ENCODE results near the gene CADM2.
"Not testable (repeated sequence)": the region's sequence is repeated elsewhere in the genome, so short reads cannot be mapped to it uniquely, and the experiment has no call there.

CADM2 gene

DNA sequence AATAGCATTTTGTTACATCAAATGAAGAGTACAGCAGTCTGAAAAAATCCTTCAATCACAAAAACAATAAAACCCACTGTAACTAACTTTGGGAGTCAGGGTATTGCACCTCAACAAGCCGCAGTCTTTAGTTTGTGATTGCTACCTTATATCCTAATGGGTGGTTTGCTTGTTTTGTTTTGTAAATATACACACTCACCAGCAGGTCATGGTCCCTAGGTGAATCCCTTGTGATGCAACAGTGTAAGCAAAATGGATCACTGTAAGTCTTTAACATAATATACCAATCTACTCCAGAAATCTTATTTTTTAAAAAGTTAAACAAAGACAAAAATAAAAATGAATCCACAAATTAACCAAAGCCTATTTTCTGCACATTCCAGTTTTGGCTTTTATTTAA is 749.5 kb downstream of the CADM2 start:
- not testable (repeated sequence) for DNase-seq

DNA sequence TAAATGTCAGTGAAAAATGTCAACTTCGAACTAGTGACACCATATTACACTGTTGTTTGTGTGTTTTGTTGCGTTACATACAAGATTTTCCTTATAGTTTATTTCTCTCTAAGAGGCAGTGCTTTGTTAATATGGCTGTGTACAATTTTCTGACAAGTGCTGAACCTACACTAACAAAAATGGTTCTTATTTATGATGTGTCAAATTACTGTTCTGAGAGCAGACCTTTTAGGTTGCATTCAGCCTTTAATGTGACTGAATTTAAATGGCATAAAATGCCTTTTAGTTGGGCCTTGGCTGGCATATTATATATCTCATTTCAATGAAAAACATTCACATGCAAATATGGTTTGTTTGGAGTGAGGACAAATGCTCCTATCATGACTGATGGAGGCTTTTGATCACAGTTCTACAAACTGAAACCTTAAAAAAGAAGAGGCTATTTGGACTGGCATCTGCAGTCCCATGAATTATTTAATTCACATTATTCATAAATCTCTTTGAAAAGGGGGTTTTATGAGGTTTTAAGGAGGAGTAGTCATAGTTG is 750.6 kb downstream of the CADM2 start:
- DNase-seq = no peak

DNA sequence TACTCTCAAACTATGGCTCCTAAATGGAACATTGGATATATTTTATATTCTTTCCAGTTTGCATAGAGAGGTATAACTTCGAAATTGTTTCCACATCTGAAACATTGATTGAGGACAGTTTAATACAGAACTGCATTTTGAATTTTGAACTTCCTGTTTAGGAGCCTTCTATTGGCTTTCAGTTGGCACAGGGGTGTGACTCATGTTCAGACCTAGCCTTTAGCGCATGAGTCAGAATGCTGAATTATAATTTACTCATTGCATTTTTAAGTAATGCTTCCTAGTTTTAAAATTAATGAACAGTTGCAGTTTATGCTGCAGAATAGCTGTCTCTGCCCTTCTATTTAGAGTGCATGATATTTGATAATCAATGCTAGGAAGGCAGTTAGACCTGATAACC is 751.7 kb downstream of the CADM2 start:
- no peak for DNase-seq

DNA sequence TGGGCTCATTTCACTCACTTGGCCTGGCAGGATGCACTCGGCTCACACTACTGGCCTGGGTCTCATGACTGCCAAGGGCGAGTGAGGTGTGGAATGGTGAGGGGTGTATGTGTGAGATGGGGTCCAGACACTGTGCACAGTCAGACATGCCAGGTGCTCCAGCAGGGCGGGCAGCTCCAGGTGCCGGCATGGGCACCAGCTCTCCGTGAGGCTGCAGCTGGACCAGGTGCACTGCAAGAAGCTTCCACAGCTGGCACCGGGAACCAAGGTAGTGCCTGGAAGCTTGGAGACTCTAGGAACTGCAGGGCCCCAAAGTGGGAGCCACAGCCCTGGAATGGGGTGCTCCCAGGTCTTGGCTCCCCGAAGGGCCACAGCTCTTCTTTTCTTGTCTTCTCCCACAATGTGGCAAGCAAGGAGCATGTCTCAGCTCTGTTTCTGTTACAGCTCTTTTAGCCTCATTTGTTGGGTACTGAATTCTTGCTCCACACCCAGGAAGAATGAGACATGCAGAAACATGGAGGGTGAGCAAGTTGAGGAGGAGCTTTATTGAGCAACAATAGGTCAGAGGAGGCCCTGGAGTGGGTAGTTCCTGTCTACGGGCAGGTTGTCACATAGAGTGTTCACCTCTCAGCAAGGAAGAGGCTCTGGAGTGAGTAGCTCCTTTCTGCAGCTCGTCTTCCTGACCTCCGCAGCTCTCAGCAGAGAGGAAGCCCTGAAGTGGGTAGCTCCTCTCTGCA is 762.8 kb downstream of the CADM2 start:
- no peak for DNase-seq

DNA sequence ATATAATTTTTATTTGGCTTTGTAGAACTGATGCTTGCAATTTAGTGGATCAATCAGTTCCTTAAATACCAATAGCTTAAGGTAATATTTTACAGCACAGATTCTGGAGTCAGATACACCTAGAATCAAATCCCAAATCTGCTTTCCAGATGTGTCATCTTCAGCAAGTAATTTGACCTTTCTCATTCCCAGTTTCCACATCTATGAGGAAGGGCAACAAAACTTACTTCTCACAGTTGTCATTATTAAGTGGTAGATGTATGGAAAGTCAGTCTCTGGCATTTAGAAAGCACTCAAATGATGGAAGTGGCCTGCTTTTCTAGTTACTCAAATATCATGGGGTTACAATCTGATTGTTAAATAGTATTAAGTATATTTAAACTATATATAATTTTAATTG is 767.0 kb downstream of the CADM2 start:
- DNase-seq = no peak

DNA sequence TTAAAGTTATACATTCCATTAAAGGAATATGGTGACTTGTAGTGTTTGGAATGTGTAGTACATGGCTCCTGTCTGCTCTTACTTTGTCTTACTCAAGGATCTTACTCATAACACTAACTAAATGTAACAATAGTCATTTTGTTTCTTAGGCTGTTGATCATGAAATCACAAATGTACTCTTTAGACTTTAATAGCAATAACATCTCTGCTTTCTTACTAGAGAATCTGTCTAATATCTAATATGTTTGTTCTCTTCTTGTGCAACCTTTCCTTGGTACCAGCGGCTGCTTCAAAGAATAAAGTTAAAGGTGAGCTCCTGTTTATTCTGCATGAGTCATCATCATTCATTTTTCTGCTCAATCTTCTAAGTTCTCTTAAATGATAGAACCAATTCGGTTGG is 767.5 kb downstream of the CADM2 start:
- peak; percentile 4 for DNase-seq

DNA sequence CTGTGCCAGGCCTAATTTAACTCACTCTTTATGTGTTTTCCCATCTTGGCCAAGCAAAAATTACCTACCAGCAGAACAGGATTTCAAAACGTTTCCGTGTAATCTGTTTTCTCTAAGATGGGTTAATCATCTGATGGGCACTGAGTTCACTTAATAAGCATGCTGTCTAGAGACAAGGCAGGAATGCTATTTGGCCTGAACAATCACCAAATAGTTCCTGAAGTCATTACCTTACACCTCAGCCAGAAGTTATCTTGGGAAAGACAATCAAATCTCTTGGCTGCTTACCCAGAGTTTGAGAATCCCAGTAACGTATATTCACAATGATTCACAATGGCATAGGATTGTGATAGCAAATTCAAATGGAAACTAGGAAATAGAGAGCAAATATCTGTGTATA is 779.1 kb downstream of the CADM2 start:
- peak; percentile 12 for DNase-seq

DNA sequence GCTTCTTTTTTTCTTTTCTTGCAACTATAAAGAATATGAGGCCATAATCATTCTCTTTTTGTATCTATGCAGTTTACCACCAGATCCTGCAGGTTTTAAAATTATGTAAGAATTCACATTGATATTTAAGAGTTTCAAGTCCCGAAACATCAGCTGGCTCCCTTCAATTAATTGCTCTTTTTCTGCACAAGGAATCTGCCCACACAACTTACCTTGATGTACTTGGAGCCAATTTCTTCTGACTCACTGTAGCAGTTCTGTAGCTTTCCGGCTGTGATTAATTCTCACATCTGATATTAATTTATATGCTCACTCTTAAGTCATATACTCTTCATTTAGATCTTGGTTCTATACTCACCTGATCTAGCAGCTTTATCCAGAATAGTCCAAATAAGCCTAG is 781.8 kb downstream of the CADM2 start:
- no peak for DNase-seq

DNA sequence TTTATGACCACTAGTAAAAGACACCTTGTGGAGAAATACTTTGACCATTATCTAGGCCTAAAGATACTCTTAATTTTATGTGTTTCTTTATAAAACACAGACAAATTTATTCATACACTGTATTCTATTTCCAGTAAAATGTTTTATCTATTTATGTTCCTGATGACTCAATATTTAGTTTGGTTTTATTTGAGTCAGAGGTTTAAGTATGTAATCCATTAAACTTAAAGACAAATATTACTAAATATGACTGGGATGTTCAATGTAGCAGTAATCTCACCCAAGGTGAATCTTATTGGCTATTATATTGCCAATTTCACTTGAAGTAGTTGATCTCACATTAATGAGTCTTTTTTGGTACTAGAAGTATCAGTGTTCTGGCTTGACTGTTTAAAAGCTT is 799.7 kb downstream of the CADM2 start:
- no peak for DNase-seq

DNA sequence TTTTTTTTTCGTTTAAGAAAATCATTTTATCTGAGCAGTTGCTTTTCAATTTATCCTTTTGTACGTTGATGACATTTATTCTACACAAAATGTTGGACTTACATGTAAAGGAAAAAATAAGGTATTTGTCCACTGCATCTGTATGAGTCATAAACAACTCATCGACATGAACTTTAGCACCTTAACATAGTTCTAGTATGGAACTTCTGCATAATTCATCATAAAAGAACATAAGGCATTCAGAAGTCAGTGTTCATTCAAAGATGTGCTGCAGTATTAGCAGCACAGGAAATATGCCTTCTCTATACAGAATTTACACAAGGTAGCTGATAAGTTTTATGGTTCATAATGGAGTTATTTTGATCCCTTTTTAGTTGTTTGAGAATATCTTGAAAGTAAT is 801.6 kb downstream of the CADM2 start:
- DNase-seq = no peak

DNA sequence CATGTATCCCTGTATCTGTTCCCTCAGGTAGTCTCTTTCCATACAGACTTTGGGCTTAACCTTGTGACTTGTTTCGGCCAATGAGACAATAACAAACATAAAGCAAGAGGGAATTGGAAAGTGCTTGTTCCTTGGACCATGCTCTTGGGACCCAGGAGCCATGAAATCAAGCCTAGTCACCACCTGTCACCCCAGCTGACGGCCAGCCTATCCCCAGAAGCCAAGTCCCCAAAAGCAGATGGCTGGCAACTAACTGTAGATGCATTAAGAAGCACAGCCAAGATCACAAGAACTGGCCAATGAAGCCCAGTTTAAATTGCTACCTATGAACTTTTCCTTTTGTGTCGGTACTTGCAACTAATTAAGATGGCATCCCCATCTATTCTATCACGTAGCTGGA is 822.0 kb downstream of the CADM2 start:
- no peak for DNase-seq

DNA sequence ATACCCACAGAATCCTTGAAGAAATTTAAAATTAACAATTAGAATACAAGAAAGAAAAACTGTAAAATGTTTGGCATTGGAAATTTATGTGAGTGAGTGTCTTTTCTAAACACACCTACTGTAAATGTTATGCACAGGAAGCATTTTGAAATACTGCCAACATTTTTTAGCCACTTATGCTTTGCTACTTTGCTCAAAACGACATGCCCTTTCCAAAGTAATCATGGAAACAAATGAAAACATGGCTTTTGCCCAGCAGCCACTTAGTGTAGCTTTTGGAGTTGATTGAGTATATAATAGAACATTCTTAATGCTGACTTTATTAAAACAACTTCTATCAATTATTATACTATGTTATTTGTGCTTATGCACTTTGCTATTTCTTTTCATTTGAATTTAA is 823.0 kb downstream of the CADM2 start:
- DNase-seq = no peak

DNA sequence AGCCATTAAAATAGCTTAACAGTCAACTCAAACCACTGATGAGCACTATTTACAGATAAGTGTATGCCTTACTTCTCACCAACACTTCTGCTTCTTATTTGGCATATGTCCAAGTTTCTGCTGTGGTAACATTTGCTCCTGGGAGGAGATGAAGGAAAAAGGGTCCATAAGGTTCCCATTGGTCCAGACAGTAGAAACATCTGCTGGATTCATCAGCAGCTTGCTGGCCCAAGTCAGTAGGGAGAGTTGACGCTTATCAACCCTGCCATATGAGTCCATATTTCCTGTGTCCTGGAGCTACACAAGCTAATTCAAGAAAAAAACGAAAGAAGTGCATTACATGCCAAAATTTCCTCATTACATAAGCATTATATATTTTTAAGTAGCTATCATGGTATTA is 824.5 kb downstream of the CADM2 start:
- DNase-seq = no peak

DNA sequence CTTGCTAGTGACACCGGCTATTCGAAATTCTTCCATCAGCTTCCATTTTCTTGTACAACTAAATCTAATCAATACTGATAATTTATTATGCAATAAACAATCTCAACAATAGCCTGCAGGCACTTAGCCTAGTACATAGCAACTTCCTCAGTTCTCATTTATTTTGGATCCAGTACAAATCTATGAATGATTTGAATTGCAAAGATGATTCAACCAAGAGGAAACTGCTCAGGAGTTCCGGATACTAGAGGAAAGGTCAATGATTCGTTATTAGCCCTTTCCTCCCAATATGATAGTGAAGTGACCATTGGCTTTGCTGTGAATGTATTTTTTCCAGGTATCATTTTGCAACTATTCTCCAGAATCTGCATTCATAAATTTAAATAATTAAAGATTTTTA is 827.0 kb downstream of the CADM2 start:
- DNase-seq = no peak

DNA sequence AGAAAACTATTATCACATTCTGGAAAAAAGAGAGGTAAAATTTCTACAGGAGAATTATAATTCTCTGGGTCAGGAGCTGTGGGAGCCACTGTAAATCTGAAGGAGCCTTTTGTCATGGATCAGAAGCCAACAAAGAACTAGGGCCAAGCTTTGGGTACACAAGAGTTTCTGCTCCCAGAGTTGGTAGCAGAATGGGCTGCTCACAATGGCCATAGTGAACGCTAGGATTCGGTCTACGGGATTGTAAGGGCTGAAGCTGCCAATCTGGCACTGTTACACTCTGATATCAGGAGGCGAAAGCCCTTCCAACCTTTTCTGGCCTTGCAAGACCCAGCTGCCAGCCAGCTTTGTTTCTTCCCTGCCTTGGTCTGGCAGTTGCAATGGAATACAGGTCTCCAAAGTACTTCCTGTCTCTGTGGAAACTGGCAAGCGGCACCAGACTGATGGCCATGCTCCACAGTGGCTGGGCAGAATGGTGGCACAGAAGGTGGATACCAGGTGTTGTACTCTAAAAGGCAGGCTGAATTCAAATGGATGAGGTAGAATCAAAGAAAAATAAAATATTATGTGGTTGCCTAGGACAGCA is 831.7 kb downstream of the CADM2 start:
- no peak for DNase-seq

DNA sequence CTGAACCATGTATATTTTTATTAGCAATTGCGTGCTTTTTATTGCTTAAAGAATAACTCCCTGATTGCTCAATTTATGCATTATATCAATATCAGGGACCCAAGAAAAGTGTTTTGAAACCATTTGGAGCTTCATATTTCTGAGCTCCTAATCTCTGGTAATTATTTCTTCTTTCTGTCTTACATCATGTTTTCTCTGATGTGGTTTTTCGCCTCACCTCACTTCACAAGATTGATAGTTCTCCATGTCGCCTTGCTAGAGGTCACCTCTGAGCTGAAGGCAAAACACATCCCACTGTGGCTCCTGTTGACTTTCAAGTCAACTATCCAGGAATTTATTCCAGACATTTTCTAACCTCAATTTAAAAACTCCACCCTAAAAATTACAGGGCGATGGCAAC is 837.4 kb downstream of the CADM2 start:
- peak; percentile 32 for DNase-seq

DNA sequence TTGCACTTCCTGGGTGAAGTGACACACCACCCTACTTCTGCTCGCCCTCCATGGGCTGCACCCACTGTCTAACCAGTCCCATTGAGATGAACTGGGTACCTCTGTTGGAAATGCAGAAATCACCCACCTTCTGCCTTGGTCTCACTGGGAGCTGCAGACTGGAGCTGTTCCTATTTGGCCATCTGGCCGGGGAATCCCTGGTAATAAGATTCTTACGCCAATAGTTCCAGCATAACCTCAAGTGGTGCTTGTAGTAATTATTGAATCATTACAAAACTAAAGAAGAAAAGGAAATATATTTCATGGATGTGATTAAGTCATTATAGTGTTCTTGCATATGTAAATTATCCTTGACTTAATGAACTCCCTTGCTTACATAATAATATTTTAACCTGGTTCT is 841.9 kb downstream of the CADM2 start:
- no peak for DNase-seq

DNA sequence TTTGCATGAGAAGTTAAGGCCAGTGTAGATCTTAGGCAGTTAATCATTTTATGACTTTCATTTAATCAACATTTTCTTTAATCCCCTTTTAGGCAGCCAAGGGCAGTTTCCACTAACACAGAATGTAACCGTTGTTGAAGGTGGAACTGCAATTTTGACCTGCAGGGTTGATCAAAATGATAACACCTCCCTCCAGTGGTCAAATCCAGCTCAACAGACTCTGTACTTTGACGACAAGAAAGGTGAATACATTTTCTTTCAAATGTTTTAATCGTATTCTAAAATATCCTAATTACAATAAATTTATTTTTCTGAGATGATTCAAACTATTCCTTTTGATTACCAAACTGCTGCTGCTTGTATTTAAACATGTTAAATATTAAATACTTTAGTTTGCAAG is 843.2 kb downstream of the CADM2 start:
- peak; percentile 21 for DNase-seq

DNA sequence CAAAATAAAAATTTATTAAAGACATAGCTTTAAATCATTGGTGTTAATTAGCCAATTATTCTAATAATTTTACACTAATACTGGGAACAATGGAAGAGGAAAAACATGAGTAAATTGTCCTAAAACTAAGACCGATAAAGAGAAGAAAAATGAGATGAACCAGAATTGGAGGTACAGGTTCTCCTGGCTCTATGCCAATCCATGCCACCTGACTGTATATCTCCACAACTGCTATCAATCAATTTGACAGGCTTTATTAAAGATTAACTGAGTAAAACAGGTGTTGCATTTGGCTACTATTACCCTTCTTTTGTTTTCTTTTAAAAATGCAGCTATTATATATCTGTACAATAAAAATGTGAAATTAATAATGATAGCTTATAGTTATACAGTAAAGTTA is 850.0 kb downstream of the CADM2 start:
- DNase-seq = no peak

DNA sequence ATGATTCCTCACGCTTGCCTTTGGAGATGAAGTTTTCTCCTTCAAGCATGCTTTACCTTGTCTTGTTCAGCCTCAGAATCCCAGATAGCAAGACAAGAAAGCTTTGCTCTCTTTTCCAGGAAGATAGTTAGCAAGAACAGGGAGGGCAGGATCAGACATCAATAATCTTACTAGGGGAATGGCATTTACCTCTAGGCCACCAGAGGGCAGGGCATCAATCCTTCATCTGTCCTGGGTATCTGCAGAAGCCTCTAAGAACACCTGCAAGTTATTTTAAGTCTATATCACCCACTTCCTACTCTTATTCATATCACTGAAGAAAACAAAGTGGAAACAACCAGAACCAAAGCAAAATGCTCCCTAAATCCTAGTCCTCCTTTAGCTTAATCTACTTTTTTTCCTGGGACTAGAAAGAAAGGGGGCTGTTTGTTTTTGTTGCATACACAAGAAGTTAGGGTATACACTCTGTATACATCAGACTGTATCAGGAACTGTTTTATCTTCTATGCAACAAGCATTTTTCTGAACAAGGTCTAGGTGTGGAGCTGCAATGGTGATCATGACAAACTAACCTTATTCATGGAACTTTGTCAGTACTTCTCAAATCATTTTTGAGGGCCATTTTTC is 862.5 kb downstream of the CADM2 start:
- peak; percentile 17 for DNase-seq

DNA sequence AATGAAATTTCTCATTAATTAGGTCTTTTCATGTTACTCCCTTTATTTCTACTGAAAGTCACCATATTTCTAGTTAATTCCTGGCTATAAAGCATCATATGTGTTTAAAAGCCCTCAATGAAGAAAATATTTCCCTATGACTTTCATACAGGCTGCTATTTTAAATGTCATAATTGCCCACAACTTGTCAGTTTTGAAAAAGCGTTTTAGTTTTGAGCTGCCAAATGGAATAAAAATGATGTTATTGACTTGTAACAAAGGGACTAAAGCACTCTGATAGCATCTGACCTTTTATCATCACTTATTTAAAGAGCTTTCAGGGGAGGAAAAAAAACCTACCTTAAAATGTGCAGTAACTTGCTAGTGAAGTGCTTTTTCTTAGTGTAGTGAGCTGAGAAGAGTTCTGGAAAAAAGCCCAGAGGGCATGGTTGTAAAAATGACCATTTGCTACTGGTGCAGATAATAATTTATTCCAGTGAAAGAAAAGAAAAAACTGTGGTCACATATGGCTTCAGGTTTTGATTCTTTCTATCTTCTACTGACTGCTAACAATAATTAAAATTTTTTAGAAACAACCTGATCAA is 877.2 kb downstream of the CADM2 start:
- DNase-seq = no peak

DNA sequence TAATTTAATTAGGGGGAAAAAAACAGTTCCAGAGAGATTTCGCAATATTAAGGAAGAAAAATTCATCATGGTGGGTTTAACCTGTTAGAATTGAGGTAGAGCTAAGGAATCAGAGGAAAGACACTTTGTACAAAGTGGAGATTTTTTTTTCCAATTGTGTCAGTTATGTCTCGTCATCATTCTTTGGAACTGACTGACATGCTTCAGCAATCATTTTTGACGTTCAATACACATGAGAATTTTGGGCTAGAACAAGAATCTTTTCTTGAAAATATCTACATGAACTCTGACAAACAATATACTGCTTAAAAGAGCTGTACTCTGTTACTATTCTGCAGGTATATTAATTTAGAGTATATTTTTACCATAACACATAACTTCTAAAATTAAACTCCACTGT is 878.6 kb downstream of the CADM2 start:
- no peak for DNase-seq

DNA sequence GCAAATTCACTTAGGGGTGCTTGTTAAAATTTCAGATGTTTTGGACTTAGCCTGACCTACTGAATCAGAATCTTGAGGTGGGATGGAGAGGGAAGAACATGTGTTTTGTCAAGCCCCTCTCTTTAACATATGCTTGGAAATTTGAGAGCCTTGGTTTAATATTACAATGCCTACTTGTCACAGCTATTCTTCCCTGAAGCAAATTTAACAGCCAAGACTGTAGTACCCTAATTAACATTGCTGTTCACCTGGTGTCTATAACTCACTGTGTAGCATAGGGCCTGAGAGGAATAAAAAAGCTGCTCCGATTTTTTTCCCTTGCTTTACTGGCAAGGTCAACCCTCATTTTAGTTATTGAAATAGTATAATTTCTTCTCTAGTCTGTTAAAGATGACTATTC is 880.1 kb downstream of the CADM2 start:
- no peak for DNase-seq

DNA sequence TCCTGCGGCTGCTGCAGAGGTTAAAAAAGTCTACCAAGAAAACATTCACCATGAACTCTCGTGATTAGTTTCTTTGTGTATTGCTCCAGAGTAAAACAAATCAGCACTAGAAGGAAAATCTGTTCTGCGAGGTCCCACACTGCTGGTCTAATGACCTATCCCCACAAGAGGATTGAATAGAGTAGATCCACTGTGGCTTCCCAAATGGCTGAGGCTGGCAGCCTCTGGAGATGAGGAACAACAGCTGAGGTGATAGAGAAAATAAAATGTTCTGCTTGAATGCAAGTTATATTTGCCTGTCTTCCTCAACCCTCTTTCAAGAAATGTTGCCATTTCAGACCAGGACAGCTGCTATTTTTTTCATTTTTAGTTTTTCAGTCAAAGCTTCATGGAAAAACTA is 883.3 kb downstream of the CADM2 start:
- no peak for DNase-seq
